Mucosa of rectum (tissue), 2 donors: ENCODE results near the gene BCL3.

Experiments used
- H3K27ac ChIP-seq, 2 donors: one replicate each; pipeline ENCODE4 v1.7.0; 2013; ENCODE audit warnings: inconsistent platforms in 2 of 2, low read depth in 2 of 2, low read length in 2 of 2
- H3K27me3 ChIP-seq, 2 donors: one replicate each; pipeline ENCODE4 v1.7.0; 2013; ENCODE audit warnings: low read length in 2 of 2; ENCODE audit not compliant: control insufficient read depth in 2 of 2, insufficient read depth in 2 of 2
- H3K36me3 ChIP-seq, 2 donors: one replicate each; pipeline ENCODE4 v1.7.0; 2013; ENCODE audit warnings: low read length in 2 of 2; ENCODE audit not compliant: control insufficient read depth in 2 of 2, insufficient read depth in 2 of 2
- H3K4me1 ChIP-seq, 2 donors: one replicate each; pipeline ENCODE4 v1.7.0; 2013; ENCODE audit warnings: low read length in 2 of 2, mild to moderate bottlenecking in 1 of 2; ENCODE audit not compliant: control insufficient read depth in 2 of 2, insufficient read depth in 2 of 2
- H3K4me3 ChIP-seq, 2 donors: one replicate each; pipeline ENCODE4 v1.7.0; 2013; ENCODE audit warnings: low read length in 2 of 2
- H3K9ac ChIP-seq, 2 donors: one replicate each; pipeline ENCODE4 v1.7.0; 2013; ENCODE audit warnings: low read length in 2 of 2, low read depth in 1 of 2, mild to moderate bottlenecking in 1 of 2
- H3K9me3 ChIP-seq, 2 donors: one replicate each; pipeline ENCODE4 v1.7.0; 2013; ENCODE audit warnings: low read length in 2 of 2; ENCODE audit not compliant: control insufficient read depth in 2 of 2
- donor health status: healthy.
- donor health status: Normal muscosa, but diverticular disease.

BCL3 gene

DNA sequence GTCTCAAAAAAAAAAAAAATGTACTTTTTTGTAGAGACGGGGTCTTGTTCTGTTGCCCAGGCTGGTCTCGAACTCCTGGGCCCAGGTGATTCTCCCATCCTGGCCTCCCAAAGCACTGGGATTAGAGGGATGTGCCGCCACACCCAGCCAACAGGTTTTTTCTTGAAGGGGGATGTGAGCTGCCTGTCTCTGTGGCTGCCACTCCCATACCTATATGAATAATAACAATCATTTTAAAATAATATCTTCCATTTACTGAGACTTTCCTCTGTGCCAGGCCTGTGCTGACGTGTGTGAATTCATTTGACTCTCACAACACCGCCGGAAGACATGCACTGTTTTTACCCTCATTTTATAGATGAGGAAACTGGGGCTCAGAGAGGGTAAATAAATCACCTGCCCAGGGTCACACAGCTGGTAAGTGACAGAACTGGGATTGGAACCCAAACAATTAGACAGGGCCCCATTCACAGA lies 7.2 kb upstream of the BCL3 start:
- H3K9ac ChIP-seq: peak overlapping the region; percentile 41 to 56
- H3K36me3 ChIP-seq: no peaks in the 10 kb centered on the region
- H3K9me3 ChIP-seq: no peaks in the 10 kb centered on the region
- peak overlapping the region; percentile 93 to 94 for H3K27ac ChIP-seq
- peaks cover 55 to 67% of the 10 kb centered on the region in 2 donors for H3K4me1 ChIP-seq
- H3K4me3 ChIP-seq: peak overlapping the region in 1 of 2 donors; percentile 15
- H3K27me3 ChIP-seq: no peaks in the 10 kb centered on the region

DNA sequence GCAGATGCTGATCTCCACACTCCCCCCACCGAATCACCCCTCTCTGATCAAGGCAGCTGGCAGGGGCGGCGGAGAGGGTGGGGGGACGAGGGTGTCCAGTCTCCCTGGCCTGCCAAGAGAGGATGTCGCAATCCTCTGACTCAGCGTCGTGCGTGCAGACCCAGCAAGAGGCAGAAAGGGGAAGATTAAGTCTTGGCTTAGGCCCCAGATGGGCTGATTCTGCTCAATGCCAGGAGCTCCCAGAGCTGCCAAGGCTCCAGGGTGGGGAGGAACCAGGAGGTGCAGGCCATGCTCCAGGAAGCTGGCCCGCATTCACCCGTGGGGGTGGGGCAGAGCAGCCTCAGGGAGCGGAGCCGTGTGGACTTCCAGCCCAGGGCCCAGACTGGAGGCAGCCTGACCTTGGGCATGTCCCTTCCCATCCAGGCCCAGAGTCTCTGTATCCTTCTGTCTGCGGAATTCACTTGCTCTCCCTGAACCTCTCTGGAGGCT lies 6.6 kb upstream of the BCL3 start:
- no peaks in the 10 kb centered on the region for H3K36me3 ChIP-seq
- H3K9me3 ChIP-seq: no peaks in the 10 kb centered on the region
- peak overlapping the region; percentile 93 to 94 for H3K27ac ChIP-seq
- peak overlapping the region; percentile 60 to 65 for H3K9ac ChIP-seq
- H3K27me3 ChIP-seq: no peaks in the 10 kb centered on the region
- H3K4me1 ChIP-seq: peaks cover 60 to 73% of the 10 kb centered on the region in 2 donors
- peak overlapping the region; percentile 15 to 20 for H3K4me3 ChIP-seq

DNA sequence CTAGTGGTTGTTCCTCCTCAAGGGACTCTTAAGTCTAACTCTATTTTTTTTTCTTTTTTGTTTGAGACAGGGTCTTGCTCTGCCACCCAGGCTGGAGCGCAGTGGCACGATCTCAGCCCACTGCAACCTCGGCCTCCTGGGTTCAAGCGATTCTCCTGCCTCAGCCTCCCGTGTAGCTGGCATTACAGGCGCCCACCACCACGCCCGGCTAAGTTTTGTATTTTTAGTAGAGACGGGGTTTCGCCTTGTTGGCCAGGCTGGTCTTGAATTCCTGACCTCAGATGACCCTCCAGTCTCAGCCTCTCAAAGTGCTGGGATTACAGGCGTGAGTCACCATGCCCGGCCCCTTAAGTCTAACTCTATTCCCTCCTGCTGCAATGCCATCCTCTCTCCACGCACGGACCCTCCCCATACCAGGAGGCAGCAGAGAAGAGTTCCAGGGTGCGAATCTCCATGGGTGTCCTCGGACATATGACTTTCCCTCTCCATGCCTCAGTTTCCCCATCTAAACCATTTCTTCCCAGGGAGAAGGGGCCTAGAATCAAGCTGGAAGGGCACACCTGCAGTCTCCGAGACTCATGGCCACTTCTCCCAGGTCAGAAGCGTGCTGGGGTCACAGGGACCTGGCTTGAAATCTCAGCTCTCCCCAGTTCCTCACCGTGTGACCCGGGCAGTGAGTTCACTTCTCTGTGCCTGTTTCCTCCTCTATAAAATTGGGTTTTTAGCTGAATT lies 6.0 kb upstream of the BCL3 start:
- Histone ChIP-seq H3K27ac (peak overlapping the region; percentile 93 to 94), H3K36me3 (no peaks in the 10 kb centered on the region), H3K4me1 (peaks cover 64 to 78% of the 10 kb centered on the region in 2 donors), H3K9ac (peak overlapping the region; percentile 60 to 65), H3K4me3 (peak overlapping the region; percentile 14 to 20), H3K9me3 (no peaks in the 10 kb centered on the region), H3K27me3 (no peaks in the 10 kb centered on the region)

DNA sequence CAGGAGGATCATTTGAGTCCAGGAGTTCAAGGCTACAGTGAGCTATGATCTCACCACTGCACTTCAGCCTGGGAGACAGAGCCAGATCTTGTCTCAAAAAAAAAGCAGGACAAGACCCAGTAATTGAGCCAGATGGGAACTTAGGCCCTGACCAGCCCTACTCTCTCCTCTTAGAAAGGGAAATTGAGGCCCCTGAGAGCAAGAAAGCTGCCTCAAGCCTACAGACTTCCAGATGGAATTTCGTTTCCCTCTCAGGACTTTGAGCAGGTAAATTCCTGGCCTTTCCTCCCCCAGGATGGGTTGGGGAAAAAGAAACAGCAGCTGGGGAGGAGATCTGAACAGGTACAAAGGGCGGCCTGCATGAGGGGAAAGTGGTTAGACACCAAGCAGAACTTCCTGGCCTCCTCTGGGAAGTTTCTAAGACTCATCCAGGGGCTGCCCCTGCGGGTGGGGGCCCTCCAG lies 3.6 kb upstream of the BCL3 start:
- Histone ChIP-seq H3K9ac (peak overlapping the region; percentile 68 to 74), H3K27ac (peak overlapping the region; percentile 93 to 99), H3K4me1 (peaks cover 61 to 78% of the 10 kb centered on the region in 2 donors)

DNA sequence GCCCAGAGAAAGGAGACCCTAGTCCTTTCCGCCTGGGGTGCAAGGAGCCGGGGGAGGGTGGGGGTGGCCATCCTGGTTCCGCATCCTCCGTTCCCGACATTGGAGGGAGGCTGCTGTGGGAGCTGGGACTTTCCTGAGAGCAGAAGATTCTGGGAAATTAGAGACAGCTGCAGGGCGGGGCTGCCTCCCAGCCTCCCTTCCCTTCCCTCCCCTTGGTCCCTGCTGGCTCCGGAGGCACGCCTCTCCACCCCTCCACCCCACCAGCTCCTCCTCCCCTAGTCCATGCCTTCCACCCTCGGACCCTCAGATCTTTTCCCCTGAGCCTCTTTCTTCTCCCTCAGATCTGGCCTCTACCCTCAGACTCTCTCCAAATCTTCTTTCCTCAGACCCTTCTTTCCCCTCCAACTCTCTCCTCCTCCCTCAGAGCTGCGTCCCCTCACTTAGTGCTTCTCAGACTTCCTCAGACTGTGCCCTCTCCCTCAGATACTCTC lies 3.1 kb upstream of the BCL3 start:
- Histone ChIP-seq H3K36me3 (no peaks in the 10 kb centered on the region), H3K4me1 (peaks cover 61 to 78% of the 10 kb centered on the region in 2 donors), H3K9ac (peak overlapping the region; percentile 68 to 74), H3K4me3 (peak overlapping the region; percentile 46 to 51), H3K9me3 (no peaks in the 10 kb centered on the region), H3K27ac (peak overlapping the region; percentile 93 to 99), H3K27me3 (no peaks in the 10 kb centered on the region)

More for the DNA sequence above, 3.6 kb upstream of the BCL3 start:
- Histone ChIP-seq H3K27me3 (no peaks in the 10 kb centered on the region), H3K36me3 (no peaks in the 10 kb centered on the region), H3K9me3 (no peaks in the 10 kb centered on the region), H3K4me3 (peak overlapping the region; percentile 46 to 48)

DNA sequence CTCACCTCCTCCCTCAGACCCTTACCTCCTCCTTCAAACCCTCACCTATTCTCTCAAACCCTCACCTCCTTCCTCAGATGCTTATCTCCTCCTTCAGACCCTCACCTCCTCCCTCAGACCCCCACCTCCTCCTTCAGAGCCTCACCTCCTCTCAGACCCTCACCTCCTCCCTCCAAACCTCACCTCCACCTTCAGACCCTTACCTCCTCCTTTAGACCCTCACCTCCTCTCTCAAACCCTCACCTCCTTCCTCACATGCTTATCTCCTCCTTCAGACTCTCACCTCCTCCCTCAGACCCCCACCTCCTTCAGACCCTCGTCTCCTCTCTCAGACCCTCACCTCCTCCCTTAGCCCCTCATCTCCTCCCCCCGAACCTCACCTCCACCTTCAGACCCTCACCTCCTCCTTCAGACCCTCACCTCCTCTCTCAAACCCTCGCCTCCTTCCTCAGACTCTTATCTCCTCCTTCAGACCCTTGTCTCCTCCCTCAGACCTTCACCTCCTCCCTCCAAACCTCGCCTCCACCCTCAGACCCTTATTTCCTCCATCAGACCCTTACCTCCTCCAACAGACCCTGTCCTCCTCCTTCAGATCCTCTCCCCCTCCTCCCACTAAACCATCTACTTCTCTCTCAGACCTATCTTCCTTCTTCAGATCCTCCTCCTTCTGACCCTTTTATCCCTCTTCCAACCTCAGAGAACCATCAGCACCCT lies 2.5 kb upstream of the BCL3 start:
- H3K27me3 ChIP-seq: no peaks in the 10 kb centered on the region
- H3K9me3 ChIP-seq: no peaks in the 10 kb centered on the region
- peak overlapping the region; percentile 51 to 91 for H3K4me3 ChIP-seq
- peak overlapping the region; percentile 93 to 99 for H3K27ac ChIP-seq
- H3K4me1 ChIP-seq: peaks cover 67 to 79% of the 10 kb centered on the region in 2 donors
- H3K36me3 ChIP-seq: peaks cover under 1 to 6% of the 10 kb centered on the region in 2 donors
- H3K9ac ChIP-seq: peak overlapping the region; percentile 48 to 68

DNA sequence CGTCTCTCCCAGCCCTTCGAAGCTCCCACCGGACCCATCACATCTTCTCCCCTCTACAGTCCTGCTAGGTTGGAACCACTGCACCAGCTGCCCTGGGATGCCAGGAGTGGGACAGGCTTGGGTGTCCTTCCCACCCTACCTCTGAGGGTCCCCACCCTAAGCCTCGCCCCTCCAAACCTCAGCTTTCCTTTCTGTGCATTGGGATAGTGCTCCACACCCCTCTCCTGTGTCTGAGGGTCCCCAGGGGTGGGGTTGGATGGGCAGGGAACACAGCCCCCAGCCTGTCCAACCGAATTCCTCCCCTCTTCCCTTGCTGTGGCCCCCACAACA lies 1.9 kb upstream of the BCL3 start:
- Histone ChIP-seq H3K27me3 (no peaks in the 10 kb centered on the region), H3K9me3 (no peaks in the 10 kb centered on the region), H3K4me3 (peak overlapping the region; percentile 50 to 91), H3K4me1 (peaks cover 68 to 79% of the 10 kb centered on the region in 2 donors), H3K9ac (peak overlapping the region; percentile 48 to 68), H3K36me3 (peaks cover 4 to 10% of the 10 kb centered on the region in 2 donors), H3K27ac (peak overlapping the region; percentile 93 to 99)

DNA sequence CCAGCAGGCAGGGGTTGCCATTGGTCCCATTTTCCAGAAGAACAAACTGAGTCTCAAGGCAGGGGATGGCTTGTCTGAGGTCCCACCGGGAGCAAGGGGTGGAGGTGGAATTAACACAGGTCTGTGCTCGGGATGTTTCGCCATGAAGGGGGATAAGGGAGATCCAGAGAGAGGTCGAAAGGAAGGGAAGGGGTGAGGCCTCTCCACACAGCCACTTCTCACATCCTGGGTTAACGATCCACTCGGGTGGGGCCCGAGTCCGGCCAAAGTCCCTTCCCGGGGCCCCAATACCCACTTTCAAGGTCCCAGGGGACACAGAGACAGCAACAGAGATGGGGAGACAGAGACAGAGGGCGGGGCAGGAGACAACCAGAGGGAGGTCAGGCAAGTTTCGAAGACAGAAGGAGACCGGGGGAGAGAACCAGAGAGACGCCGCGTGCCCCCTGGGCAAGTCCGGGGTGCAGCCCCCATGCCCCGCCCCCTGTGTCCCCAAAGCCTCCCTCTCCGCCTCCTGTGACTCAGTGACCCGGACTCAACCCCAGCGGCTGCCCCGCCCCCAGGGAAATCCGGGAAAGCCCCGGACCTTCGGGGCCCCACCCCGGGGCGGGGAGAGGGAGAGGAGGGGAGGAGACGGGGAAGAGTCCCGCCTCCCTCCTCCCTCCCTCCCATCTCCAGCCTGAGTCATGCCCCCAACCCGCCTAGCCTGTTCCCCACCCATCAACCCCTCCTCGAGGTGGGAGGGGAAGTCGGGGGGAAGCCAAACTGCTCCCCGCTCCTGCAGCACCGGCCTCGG lies 1.4 kb upstream of the BCL3 start:
- Histone ChIP-seq H3K4me1 (peaks cover 65 to 78% of the 10 kb centered on the region in 2 donors), H3K9ac (peak overlapping the region; percentile 58 to 82), H3K9me3 (no peaks in the 10 kb centered on the region), H3K4me3 (peak overlapping the region; percentile 72 to 91), H3K36me3 (peaks cover 4 to 10% of the 10 kb centered on the region in 2 donors), H3K27ac (peak overlapping the region; percentile 93 to 99), H3K27me3 (no peaks in the 10 kb centered on the region)

DNA sequence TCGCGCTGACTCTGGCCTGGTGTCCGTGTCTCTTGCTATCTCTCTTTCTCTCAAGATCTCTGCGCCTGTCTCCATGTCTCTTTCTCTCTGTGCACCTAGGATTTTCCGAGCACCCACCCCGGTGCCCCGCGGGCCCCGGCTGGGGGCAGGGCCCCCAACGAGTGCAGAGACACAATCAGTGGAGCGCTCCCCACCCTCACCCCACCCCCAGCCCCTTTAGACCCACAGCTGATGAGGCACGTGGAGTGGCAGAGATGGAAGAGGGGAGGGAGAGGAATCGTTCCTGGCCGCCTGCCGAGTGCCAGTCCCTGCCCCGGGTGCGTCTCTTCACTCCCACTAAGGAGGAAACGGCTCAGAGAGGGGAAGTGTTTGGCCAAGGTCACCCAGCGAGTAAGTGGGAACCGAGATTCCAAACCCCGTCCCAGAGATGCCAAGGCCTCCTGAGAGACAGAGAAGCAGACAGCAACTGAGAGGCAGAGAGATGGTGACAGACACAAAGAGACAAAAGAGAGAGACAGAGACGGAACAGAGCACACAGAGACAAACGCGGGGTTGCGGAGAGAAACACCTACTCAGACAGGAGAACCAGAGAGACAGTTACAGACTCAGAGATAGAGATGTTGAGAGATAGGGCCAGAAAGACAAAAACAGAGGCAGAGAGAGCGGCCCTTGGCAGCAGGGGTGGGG lies 626 bp upstream of the BCL3 start:
- Histone ChIP-seq H3K27ac (peak overlapping the region; percentile 93 to 99), H3K36me3 (peaks cover 9 to 18% of the 10 kb centered on the region in 2 donors), H3K27me3 (no peaks in the 10 kb centered on the region), H3K4me1 (peaks cover 65 to 78% of the 10 kb centered on the region in 2 donors), H3K9ac (peak overlapping the region; percentile 58 to 82), H3K4me3 (peak overlapping the region; percentile 72 to 91), H3K9me3 (no peaks in the 10 kb centered on the region)
